Activated CD4-positive, alpha-beta T cell treated with anti-CD3 and anti-CD28 coated beads, Interleukin-2, amount 50 U/mL, for 48 hours (primary cell): ENCODE results near the gene TTC24.
"Not testable (repeated sequence)": the region's sequence is repeated elsewhere in the genome, so short reads cannot be mapped to it uniquely, and the experiment has no call there.

Experiments used
- DNase-seq, 2 experiments: peaks; one replicate each; pipeline ENCODE4 v3.0.0-alpha.2; 2020

The TTC24 gene

DNA sequence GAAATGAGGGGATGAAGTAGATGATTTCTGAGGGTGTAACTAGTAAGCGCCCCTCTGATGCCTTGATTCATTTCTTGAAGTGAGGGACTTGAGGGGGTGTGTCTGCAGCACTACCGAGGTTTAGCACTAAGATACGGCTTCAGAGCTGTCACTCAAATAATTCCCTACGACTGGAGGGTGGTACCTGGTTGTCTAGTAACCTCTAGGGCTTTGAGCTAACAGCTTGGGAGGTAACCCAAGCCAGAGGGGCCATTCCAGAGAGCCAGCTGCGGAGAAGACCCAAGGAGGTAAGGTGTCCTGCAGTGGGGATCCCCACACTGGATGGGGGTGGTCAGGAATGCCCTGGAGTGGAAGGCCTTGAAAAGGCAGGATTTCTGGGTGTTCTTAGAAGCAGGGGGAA, at the start of gene TTC24:
Gene TTC24, plus strand, starts transcription at position 252 of the 400 bp plus-strand sequence. CDS start 1,642 bp downstream, outside the sequence.
- no peak for DNase-seq

GRCh38 chr1:156530006-156530405, 49.5 kb upstream of the TTC24 start:
- no peak for DNase-seq

GRCh38 chr1:156532374-156532773, 47.1 kb upstream of the TTC24 start:
- DNase-seq = no peak

DNA sequence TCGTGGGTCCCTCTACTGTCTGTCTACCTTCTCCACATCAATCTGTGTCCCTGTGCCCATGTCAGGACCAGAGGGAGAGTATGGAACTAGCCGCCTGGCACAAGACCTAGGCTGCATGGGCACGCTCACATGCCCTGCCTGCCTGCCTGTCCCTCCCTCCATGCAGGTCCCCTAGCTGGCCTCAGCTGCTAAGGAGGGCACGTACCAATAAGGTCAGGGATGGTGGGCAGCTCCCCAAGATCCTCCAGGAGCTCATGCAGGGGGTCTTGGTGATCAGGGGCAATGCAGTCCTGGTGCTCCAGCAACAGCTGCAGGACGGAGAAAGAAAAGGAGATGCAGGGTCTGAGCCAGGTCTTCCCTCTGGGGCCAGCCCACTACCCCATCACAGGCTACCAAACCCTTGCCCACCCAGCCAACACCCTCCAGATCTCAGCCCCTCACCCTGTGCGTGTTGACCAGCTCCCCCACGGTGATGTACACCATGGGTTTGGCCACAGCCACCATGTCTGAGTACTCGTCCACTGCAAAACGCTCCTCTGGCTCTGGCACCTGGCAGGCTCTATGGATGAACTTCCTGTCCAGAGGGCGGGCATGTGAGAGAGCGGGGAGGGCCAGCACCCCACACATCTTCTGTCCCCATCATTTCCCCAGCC, 45.8 kb upstream of the TTC24 start:
- DNase-seq = no peak

- DNase-seq = no peak
These were observed 45.0 kb upstream of the TTC24 start for GRCh38 chr1:156534424-156535060.

DNA sequence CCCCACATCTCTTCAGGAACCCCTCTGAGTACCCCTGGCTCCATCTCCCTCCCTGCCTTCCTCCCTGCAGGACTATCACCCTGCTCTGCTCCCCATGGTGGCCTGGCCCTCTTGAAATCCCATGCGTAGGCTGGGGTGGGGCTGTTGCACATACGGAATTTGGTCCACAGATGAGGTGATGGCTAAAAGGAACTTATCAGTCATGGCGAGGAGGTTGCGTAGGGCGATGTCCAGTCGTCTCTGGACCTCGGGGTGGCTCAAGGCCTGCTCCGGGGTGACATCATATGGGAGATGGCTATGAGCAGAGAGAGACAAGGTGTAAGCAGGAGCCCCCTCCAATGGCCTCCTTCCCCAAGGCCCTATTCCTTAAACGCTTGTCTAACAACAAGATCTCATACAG, 42.5 kb upstream of the TTC24 start:
- no peak for DNase-seq

- no peak for DNase-seq
These were observed 40.6 kb upstream of the TTC24 start for GRCh38 chr1:156538711-156539440.

DNA sequence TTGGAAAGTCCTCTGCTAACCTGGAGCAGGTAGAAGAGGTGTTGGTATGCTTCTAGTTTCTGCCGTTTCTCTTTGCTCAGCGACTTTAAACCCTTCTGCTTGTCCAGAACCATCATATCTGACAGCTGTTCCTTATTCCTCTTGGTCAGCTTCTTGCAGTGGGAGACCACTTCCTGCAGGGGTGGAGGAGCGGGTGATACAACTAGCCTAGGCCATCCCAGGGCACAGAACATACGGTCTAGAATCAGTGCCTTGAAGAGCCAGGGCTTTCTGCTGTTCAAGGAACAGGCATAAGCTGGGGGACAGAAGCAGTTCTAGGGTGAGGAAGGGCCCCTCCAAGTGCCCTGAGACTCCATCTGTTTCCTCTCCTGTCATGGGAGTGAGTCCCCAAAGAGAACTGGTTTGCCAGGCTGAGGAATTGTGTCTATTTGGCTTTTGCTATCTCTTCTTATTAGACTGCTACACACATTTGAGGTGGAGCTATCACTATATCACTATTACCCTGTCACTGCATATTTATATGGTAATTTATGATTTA, 39.6 kb upstream of the TTC24 start:
- no peak for DNase-seq

DNA sequence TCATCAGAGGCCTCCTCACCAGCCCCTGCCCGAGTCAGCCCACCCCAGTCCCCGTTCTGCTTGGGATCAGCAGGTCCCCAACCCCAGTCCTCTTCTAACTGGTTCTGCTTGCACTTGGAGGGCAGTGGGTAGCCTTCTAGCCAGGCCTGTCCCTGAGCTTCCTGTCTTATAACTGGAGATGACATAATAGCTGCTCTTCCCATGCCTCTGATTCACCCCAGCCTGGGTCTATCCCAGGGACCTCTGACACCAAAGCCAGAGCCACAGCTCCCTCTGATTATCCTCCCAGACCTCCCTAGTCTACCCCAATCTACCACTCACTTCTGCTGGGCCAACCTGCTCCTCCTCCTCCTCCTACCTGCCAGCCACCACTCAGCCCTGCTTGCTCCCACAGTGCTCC, 38.6 kb upstream of the TTC24 start:
- DNase-seq = no peak

- no peak for DNase-seq
These were observed 36.5 kb upstream of the TTC24 start for GRCh38 chr1:156543066-156543465.

DNA sequence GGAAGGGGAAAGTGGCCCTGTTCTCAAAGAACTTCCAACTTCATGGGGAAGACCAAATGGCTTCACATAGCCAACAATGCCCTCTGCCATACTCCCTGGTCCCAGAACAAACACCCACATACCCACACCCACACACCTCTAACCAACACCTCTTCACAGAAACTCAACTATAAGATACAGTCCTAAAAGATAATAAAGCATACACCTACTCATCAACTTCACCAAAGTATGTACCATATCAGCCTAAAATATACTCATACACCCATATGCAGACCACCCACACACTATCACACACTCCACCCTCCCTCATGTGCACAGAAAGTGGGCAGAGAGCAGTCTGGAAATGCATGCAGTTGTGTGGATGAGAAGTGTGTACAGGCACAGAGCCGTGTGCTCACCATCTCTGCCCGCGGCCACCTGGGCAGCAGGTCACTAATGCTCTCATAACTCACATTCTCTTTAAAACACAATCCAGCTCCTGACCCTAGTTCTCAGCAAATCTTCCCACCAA, 34.9 kb upstream of the TTC24 start:
- no peak for DNase-seq

- no peak for DNase-seq
These were observed 33.3 kb upstream of the TTC24 start for GRCh38 chr1:156546267-156546666.

DNA sequence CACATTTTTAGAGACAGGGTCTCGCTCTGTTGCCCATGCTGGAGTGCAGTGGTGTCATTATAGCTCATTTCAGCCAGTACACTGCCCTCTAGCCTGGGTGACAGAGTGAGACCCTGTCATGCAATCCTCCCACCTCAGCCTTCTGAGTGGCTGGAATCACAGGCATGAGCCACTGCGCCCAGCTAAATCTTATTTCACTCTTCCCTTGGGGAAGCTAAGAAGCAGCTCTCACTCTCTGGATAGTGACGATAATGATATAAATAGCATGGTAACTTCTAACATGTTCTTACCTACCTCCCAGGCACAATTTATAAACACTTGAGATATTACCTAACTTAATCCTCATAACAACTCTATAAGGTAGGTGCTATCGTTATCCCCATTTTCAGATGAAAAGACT, 32.1 kb upstream of the TTC24 start:
- no peak for DNase-seq

DNA sequence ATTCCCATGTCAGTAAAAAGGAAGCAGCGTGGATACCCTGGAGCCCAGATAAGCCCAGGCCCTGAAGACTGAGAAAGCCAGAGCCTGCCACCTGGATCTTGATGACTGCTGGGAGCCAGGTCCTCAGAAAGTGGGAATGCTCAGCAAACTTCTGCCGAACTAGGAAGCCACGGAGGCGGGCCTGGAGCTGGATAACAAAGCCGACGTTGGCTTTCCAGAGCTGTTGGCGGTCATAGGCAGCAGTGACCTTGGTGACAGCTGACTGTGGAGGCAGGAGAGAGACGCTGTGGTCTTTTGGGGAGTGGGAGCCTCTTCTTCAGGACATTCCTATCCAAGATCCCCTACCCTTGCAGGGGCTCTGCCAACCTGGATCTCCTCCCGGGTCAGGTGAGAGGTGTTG, 31.5 kb upstream of the TTC24 start:
- no peak for DNase-seq

DNA sequence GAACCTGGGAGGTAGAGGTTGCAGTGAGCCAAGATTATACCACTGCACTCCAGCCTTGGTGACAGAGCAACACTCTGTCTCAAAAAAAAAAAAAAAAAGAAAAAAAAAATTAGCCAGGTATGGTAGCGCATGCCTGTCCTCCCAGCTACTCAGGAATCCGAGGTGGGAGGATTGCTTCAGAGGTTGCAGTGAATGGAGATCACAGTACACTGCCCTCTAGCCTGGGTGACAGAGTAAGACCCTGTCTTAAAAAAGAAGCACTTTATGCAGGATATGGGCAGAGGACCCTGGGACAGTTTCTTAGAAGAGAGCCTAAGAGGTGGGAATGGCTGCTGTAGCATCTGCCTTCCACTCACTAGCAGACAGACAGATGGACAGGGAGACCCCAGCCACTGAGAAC, 30.1 kb upstream of the TTC24 start:
- DNase-seq = no peak

GRCh38 chr1:156549831-156550230, 29.7 kb upstream of the TTC24 start:
- no peak for DNase-seq

- DNase-seq = no peak
These were observed 29.2 kb upstream of the TTC24 start for GRCh38 chr1:156550346-156550745.

DNA sequence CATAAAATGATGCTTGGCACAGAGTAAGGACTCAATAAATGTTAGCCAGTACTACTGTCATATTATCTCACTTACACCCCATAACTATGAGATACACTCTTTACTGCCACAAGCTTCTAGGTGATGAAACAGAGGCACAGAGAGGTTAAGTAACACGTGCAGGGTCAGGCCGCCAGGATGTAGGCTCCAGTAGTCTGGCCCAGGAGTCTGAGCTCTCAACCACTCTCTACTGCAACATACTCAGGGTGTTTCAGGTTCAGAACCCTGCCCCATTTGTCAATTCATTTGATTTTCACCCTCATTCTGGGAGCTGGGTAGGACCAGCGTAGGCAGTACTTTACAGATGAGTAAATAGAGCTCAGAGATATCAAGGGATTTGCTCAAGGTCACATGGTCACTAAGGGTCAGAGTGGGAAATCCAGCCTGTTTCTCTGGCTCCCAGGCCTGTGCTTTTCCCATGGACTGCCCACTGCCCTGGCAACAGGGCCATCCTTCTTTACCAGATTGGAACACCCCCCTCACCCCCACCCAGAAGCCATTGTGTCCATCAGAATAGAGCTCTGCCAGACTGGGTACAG, 28.4 kb upstream of the TTC24 start:
- no peak for DNase-seq

GRCh38 chr1:156551869-156552268, 27.7 kb upstream of the TTC24 start:
- DNase-seq = no peak

GRCh38 chr1:156552518-156552917, 27.0 kb upstream of the TTC24 start:
- no peak for DNase-seq

- DNase-seq = not testable (repeated sequence)
These were observed 26.6 kb upstream of the TTC24 start for GRCh38 chr1:156552937-156553336.

DNA sequence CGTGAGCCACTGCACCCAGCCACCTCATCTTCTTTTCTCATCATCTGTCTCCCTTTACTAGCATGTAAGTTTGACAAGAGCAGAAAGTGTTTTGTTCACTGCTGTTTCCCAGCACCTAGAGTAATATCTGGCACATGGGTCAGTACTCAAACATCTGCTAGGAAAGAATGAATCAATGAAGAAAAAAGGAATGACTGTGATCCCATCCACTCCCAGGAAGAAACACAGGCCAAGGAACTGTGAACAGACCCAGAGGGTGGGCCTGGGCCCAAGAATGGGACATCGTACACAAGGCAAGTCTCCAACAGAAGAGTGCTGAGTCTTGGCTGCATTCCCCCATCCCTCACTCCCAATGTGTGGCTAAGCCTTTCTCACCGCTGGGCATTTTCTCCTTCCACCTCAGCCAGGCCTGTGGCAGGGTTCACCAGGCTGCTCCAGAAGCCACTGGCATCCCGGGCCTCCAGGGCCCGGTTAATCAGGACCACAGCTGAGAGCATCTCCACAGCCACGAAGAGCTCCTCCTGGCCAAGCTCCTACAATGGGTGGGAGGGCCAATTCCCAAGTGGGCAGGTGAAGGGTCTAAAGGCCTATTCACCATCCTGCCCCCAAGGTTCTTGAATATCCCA, 25.6 kb upstream of the TTC24 start:
- DNase-seq = no peak

DNA sequence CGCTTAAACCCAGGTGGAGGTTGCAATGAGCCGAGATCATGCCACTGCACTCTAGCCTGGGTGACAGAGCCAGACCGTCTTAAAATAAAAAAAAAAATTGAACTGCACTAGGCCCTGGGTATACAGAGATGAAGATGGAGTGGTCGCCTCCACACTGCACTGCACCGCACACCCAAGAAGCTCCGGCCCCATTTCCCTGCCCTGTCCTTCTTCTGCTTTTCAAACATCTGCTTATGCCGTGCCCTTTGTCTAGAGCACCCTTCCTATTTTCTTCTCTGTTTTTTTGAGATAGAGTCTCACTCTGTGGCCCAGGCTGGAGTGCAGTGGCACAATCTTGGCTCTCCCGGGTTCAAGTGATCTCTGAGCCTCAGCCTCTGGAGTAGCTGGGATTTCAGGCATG, 24.6 kb upstream of the TTC24 start:
- no peak for DNase-seq
